GM19395 (cell line): ENCODE data around the gene HNRNPC.
"Not testable (repeated sequence)": the region's sequence is repeated elsewhere in the genome, so short reads cannot be mapped to it uniquely, and the experiment has no call there.

Experiments
- ATAC-seq: cut with Tn5 transposase; IDR thresholded peaks from one replicate; pipeline ENCODE4 v1.9.1; 2021; ENCODE audit warnings: mild to moderate bottlenecking, moderate library complexity; ENCODE audit not compliant: unreplicated experiment

Gene HNRNPC

GRCh38 chr14:21248338-21248737 is 20.9 kb downstream of the HNRNPC start:
- ATAC-seq = no peak

- ATAC-seq = no peak
Observed at GRCh38 chr14:21245813-21246212, 23.4 kb downstream of the HNRNPC start.

- no peak for ATAC-seq
Observed at GRCh38 chr14:21244544-21244943, 24.7 kb downstream of the HNRNPC start.

GRCh38 chr14:21241218-21241819 is 27.9 kb downstream of the HNRNPC start:
- no peak for ATAC-seq

GRCh38 chr14:21240417-21240816 is 28.8 kb downstream of the HNRNPC start:
- ATAC-seq = no peak

GRCh38 chr14:21238823-21239518 is 30.3 kb downstream of the HNRNPC start:
- ATAC-seq = no peak

GRCh38 chr14:21236948-21237797 is 32.1 kb downstream of the HNRNPC start:
- ATAC-seq = no peak

- ATAC-seq = no peak
Observed at GRCh38 chr14:21234112-21234511, 35.1 kb downstream of the HNRNPC start.

- ATAC-seq = no peak
Observed at GRCh38 chr14:21233457-21234076, 35.7 kb downstream of the HNRNPC start.

- ATAC-seq = no peak
Observed at GRCh38 chr14:21231020-21231652, 38.1 kb downstream of the HNRNPC start.

GRCh38 chr14:21229821-21230220 is 39.4 kb downstream of the HNRNPC start:
- ATAC-seq = no peak

- no peak for ATAC-seq
Observed at GRCh38 chr14:21227981-21228380, 41.3 kb downstream of the HNRNPC start.

- no peak for ATAC-seq
Observed at GRCh38 chr14:21227150-21227549, 42.1 kb downstream of the HNRNPC start.

GRCh38 chr14:21226467-21226866 is 42.8 kb downstream of the HNRNPC start:
- ATAC-seq = no peak

- ATAC-seq = not testable (repeated sequence)
Observed at GRCh38 chr14:21225164-21225563, 44.1 kb downstream of the HNRNPC start.

- ATAC-seq = no peak
Observed at GRCh38 chr14:21220874-21221477, 48.3 kb downstream of the HNRNPC start.

- ATAC-seq = no peak
Observed at GRCh38 chr14:21219561-21220111, 49.6 kb downstream of the HNRNPC start.

GRCh38 chr14:21219120-21219519 is 50.1 kb downstream of the HNRNPC start:
- no peak for ATAC-seq

- ATAC-seq = no peak
Observed at GRCh38 chr14:21215879-21216251, 53.4 kb downstream of the HNRNPC start.
